ENCODE measurements around the gene CERS3. TPM values are rescaled to one million over a fixed set of nuclear protein-coding genes. Genes with fewer than 3 reads are reported as not detected.

Gene CERS3
- polyA plus RNA-seq, 1 donor (not counting 4 experiments of a cell fraction or from before 2014, with no cell fraction given) = 23.5 TPM

GRCh38 chr15:100558771-100559254 lies 30.1 kb upstream of the CERS3 start:
- no peak for FAIRE-seq
- Histone ChIP-seq H3K4me3 (ENCODE audit: control insufficient read depth in 2 of 3, extremely low read depth in 1 of 3, insufficient read depth in 2 of 3, low read depth in 1 of 3, low read length in 3 of 3) (no peak overlapping the region), H3K27me3 (ENCODE audit: control insufficient read depth, extremely low read depth, insufficient read depth, low read length) (no peaks in the 10 kb centered on the region), H3K79me2 (ENCODE audit: control insufficient read depth, insufficient read depth, low read length) (no peaks in the 10 kb centered on the region), H3K4me1 (ENCODE audit: control insufficient read depth, extremely low read depth, insufficient read depth, low read length) (no peaks in the 10 kb centered on the region), H3K36me3 (ENCODE audit: control insufficient read depth in 2 of 2, extremely low read depth in 1 of 2, insufficient read depth in 2 of 2, low read length in 2 of 2) (no peaks in the 10 kb centered on the region), H3K4me2 (ENCODE audit: control insufficient read depth, extremely low read depth, insufficient read depth, low read depth, low read length) (no peak overlapping the region), H3K27ac (ENCODE audit: control insufficient read depth, insufficient read depth, low read length) (no peak overlapping the region), H3K9me1 (ENCODE audit: control insufficient read depth, extremely low read depth, insufficient read depth, low read length) (no peaks in the 10 kb centered on the region), H3K9ac (ENCODE audit: control insufficient read depth, extremely low read depth, insufficient read depth, low read length) (no peak overlapping the region), H2AFZ (ENCODE audit: control insufficient read depth, low read length) (no peak overlapping the region), H4K20me1 (ENCODE audit: control insufficient read depth, extremely low read depth, insufficient read depth, low read length) (no peaks in the 10 kb centered on the region), H3K9me3 (ENCODE audit: control insufficient read depth, low read depth, low read length) (no peaks in the 10 kb centered on the region)
- TF ChIP-seq CTCF (optimal IDR thresholded peaks at IDR 0.05 in 1 of 3, IDR thresholded peaks at IDR 0.05 in 1 of 3, conservative IDR thresholded peaks at IDR 0.05 in 1 of 3; ENCODE audit: extremely low read depth in 1 of 3, insufficient read depth in 2 of 3, low read length in 3 of 3) (no peak), EZH2 (IDR thresholded peaks at IDR 0.05; ENCODE audit: low read length) (no peak)
- no peak for DNase-seq (ENCODE audit: low read depth, low spot score)
- dilution Hi-C loops (cut with MboI; ENCODE audit: extremely low pct_ligation_motif_present, low sequenced_read_pairs) = no loop called here

- H3K27ac ChIP-seq (ENCODE audit: control insufficient read depth, insufficient read depth, low read length) = no peak overlapping the region
- H3K9me3 ChIP-seq (ENCODE audit: control insufficient read depth, low read depth, low read length) = no peaks in the 10 kb centered on the region
- no peaks in the 10 kb centered on the region for H3K9me1 ChIP-seq (ENCODE audit: control insufficient read depth, extremely low read depth, insufficient read depth, low read length)
- no peaks in the 10 kb centered on the region for H3K4me1 ChIP-seq (ENCODE audit: control insufficient read depth, extremely low read depth, insufficient read depth, low read length)
- no peaks in the 10 kb centered on the region for H4K20me1 ChIP-seq (ENCODE audit: control insufficient read depth, extremely low read depth, insufficient read depth, low read length)
- H3K36me3 ChIP-seq (ENCODE audit: control insufficient read depth in 2 of 2, extremely low read depth in 1 of 2, insufficient read depth in 2 of 2, low read length in 2 of 2) = no peaks in the 10 kb centered on the region
- TF ChIP-seq EZH2 (IDR thresholded peaks at IDR 0.05; ENCODE audit: low read length) (no peak), CTCF (optimal IDR thresholded peaks at IDR 0.05 in 1 of 3, IDR thresholded peaks at IDR 0.05 in 1 of 3, conservative IDR thresholded peaks at IDR 0.05 in 1 of 3; ENCODE audit: extremely low read depth in 1 of 3, insufficient read depth in 2 of 3, low read length in 3 of 3) (no peak)
- dilution Hi-C loops (cut with MboI; ENCODE audit: extremely low pct_ligation_motif_present, low sequenced_read_pairs) = no loop called here
- no peaks in the 10 kb centered on the region for H3K79me2 ChIP-seq (ENCODE audit: control insufficient read depth, insufficient read depth, low read length)
- H2AFZ ChIP-seq (ENCODE audit: control insufficient read depth, low read length) = no peak overlapping the region
- H3K27me3 ChIP-seq (ENCODE audit: control insufficient read depth, extremely low read depth, insufficient read depth, low read length) = no peaks in the 10 kb centered on the region
- DNase-seq (ENCODE audit: low read depth, low spot score) = no peak
- FAIRE-seq = no peak
- H3K4me2 ChIP-seq (ENCODE audit: control insufficient read depth, extremely low read depth, insufficient read depth, low read depth, low read length) = no peak overlapping the region
- H3K4me3 ChIP-seq (ENCODE audit: control insufficient read depth in 2 of 3, extremely low read depth in 1 of 3, insufficient read depth in 2 of 3, low read depth in 1 of 3, low read length in 3 of 3) = no peak overlapping the region
- H3K9ac ChIP-seq (ENCODE audit: control insufficient read depth, extremely low read depth, insufficient read depth, low read length) = no peak overlapping the region
These were observed 24.7 kb upstream of the CERS3 start for GRCh38 chr15:100553468-100553867.
